DOHH2 (cell line): ENCODE data around the gene DHX38.

Source experiments
- H3F3A ChIP-seq: fragments of 200-600 bp; sonication (generic), shearing (Covaris generic); 2 replicates; pipeline ENCODE4 v1.6.0; 2016; ENCODE audit warnings: antibody characterized with exemption, mild to moderate bottlenecking; ENCODE audit not compliant: control insufficient read depth, insufficient read depth
- H3K27ac ChIP-seq: fragments of 200-600 bp; sonication (generic); 2 replicates; pipeline ENCODE4 v1.5.1; 2014; ENCODE audit warnings: low read depth, mild to moderate bottlenecking, low read length, moderate library complexity
- H3K27me3 ChIP-seq: fragments of 200-600 bp; sonication (generic); 2 replicates; pipeline ENCODE4 v1.6.1; 2014; ENCODE audit warnings: mild to moderate bottlenecking, low read length, mixed read lengths; ENCODE audit not compliant: control insufficient read depth
- H3K36me3 ChIP-seq: fragments of 200-600 bp; sonication (generic); 2 replicates; pipeline ENCODE4 v1.6.1; 2014; ENCODE audit warnings: mild to moderate bottlenecking, low read length, moderate library complexity, mixed read lengths; ENCODE audit not compliant: control insufficient read depth
- H3K4me1 ChIP-seq: fragments of 200-600 bp; sonication (generic); 2 replicates; pipeline ENCODE4 v1.6.1; 2014; ENCODE audit warnings: mild to moderate bottlenecking, low read length, mixed read lengths; ENCODE audit not compliant: control insufficient read depth
- H3K4me2 ChIP-seq: fragments of 200-600 bp; sonication (generic); 2 replicates; pipeline ENCODE4 v1.6.0; 2014; ENCODE audit warnings: mild to moderate bottlenecking, low read length, moderate library complexity
- H3K4me3 ChIP-seq: fragments of 200-600 bp; sonication (generic); 2 replicates; pipeline ENCODE4 v1.5.1; 2014; ENCODE audit warnings: mild to moderate bottlenecking, low read length, mixed read lengths
- H3K79me2 ChIP-seq: fragments of 200-600 bp; sonication (generic); 2 replicates; pipeline ENCODE4 v1.6.1; 2014; ENCODE audit warnings: mild to moderate bottlenecking, low read length, mixed read lengths; ENCODE audit not compliant: control insufficient read depth
- H3K9me2 ChIP-seq: fragments of 200-600 bp; sonication (generic); replicated peaks from 2 replicates; pipeline ENCODE4 v1.6.1; 2014; ENCODE audit warnings: mild to moderate bottlenecking, low read length, mixed read lengths; ENCODE audit not compliant: control insufficient read depth
- H3K9me3 ChIP-seq: fragments of 200-600 bp; sonication (generic); 2 replicates; pipeline ENCODE4 v1.6.1; 2014; ENCODE audit warnings: antibody characterized with exemption, low read length, mixed read lengths; ENCODE audit not compliant: control insufficient read depth, insufficient read depth
- H4K20me1 ChIP-seq: fragments of 200-600 bp; sonication (generic); 2 replicates; pipeline ENCODE4 v1.6.0; 2014; ENCODE audit warnings: low read depth, mild to moderate bottlenecking, antibody characterized with exemption, low read length, moderate library complexity; ENCODE audit not compliant: control insufficient read depth, insufficient read depth
- EZH2phosphoT487 ChIP-seq: fragments of 200-600 bp; sonication (generic); IDR thresholded peaks from 2 replicates; pipeline ENCODE4 v1.6.1; 2017; ENCODE audit warnings: borderline replicate concordance, mild to moderate bottlenecking, antibody characterized with exemption, low read length, moderate library complexity, mixed read lengths
- TF ChIP-seq, protein P1 (sequence below): fragments of 200-600 bp; sonication (generic); IDR thresholded peaks from one replicate; pipeline ENCODE4 v1.5.1; 2014; ENCODE audit warnings: antibody characterized with exemption, mild to moderate bottlenecking, low read depth, low read length; ENCODE audit not compliant: poor library complexity, severe bottlenecking

The DHX38 gene

DNA sequence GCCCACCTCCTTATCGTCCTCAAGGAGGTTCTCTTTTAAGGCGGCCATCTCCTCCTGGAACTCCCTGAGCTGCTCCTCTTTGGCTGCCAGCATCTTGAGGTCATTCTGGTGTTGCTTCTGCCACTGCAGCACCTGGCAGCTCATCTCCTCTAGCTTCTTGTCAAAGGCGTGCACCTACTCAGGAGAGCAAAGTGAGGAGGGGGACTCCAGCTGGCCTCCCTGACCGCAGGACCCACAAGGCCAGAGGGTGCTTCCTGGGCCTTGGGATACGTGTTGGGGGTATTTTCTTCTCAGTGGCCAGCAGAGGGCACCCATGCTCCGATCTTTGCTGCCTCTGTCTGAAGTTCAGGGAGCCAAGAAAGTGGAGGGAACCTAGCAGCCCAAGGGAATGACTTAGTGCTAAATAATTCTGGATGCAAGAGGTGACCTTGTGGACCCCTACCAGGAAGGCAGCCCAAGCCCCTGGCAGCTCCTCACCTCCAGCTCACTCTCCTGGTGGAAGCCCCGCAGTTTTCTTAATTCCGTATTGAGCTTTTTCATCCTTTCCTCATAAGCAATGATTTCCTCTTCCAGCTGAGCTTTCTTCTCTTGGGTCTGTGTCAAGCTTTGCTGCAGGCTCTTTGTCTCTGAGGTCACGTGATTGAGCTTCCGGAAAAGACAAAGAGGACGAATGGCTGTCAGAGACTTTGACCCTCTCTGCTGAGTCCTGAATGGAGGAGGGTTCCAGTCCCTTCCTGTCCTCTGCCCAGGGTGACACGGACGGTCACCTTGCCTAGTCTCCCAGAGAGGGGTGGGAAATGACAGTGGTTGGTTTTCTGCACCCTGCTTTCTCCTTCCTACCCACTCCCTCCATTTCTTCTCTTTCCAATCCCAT, 31.4 kb downstream of the DHX38 start:
- TF ChIP-seq EZH2phosphoT487 = no peak
- TF ChIP-seq, protein P1, sequence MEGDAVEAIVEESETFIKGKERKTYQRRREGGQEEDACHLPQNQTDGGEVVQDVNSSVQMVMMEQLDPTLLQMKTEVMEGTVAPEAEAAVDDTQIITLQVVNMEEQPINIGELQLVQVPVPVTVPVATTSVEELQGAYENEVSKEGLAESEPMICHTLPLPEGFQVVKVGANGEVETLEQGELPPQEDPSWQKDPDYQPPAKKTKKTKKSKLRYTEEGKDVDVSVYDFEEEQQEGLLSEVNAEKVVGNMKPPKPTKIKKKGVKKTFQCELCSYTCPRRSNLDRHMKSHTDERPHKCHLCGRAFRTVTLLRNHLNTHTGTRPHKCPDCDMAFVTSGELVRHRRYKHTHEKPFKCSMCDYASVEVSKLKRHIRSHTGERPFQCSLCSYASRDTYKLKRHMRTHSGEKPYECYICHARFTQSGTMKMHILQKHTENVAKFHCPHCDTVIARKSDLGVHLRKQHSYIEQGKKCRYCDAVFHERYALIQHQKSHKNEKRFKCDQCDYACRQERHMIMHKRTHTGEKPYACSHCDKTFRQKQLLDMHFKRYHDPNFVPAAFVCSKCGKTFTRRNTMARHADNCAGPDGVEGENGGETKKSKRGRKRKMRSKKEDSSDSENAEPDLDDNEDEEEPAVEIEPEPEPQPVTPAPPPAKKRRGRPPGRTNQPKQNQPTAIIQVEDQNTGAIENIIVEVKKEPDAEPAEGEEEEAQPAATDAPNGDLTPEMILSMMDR = peak; percentile 88
- Histone ChIP-seq H3K27me3 (peaks cover under 1% of the 10 kb centered on the region; the same call in 1 of the 2 replicates), H3K27ac (no peak overlapping the region), H3K4me2 (no peak overlapping the region), H3K79me2 (no peaks in the 10 kb centered on the region), H3K4me3 (no peak overlapping the region), H3K4me1 (no peaks in the 10 kb centered on the region), H3F3A (no peaks in the 10 kb centered on the region), H3K9me2 (no peaks in the 10 kb centered on the region), H4K20me1 (no peaks in the 10 kb centered on the region), H3K36me3 (no peaks in the 10 kb centered on the region), H3K9me3 (no peaks in the 10 kb centered on the region)

DNA sequence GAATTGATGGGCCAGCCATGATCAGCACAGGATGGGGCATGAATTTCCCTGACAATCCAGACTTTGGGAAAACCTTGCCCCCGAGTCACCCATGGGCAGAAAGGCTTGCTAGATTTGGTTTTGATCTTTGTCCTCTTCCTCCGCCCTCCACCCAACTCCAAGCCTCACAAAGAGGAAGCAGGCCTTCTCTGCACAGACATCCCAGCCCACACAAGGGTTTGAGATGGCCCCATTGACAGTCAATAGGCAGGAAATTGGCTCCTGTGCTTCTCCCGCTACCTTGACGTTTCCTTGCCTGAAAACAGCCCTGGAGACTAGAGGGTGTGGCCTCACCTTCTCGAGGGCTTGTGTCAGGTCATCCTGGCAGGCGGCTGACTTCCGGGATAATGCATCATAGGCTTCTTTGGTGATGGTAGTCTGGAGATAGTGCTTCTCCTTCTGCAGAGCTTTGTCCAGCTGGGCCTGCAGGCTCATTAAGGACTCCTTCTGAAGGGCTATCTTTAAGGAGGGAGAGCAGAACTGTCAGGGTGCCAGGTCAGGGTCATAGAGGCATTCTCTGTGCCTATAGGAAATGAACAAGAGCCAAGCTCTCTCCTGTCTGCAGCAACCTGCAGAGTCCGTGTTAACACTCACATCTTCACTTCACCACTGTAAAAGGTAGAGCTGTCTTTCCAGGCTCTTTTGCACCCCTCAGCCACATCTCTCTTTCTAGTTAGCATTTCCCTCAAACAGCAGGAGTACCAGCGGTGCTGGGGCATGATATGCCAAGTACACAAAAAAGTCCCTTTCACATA, 32.2 kb downstream of the DHX38 start:
- H3K79me2 ChIP-seq = no peaks in the 10 kb centered on the region
- H3K27ac ChIP-seq = no peak overlapping the region
- H3K4me1 ChIP-seq = no peaks in the 10 kb centered on the region
- no peaks in the 10 kb centered on the region for H3K36me3 ChIP-seq
- no peak overlapping the region for H3K4me2 ChIP-seq
- no peak overlapping the region for H3K4me3 ChIP-seq
- H3F3A ChIP-seq = no peaks in the 10 kb centered on the region
- no peak for TF ChIP-seq EZH2phosphoT487
- TF ChIP-seq, protein P1 = no peak
- H3K27me3 ChIP-seq = peaks cover 6% of the 10 kb centered on the region
- no peaks in the 10 kb centered on the region for H4K20me1 ChIP-seq
- no peaks in the 10 kb centered on the region for H3K9me2 ChIP-seq
- H3K9me3 ChIP-seq = no peaks in the 10 kb centered on the region

DNA sequence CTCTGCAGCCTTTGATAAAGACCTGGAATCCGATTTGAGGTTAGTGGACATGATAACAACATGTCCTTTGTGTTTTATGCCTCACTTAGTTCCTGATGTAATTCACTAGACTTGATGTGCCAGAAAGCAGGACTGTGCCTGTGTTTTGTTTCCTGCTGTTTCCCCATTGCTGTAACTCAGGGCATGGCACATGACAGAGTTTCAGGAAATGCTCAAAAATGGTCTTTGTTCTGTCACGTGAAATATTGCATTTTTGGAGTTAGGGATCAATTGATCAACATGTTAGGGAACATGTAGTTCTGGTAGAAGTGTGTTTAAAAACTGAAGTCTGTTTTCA, 32.8 kb downstream of the DHX38 start:
- Histone ChIP-seq H3K27me3 (peaks cover 9% of the 10 kb centered on the region), H3K4me2 (no peak overlapping the region)
- TF ChIP-seq, protein P1 = no peak
- TF ChIP-seq EZH2phosphoT487 = no peak

More for the DNA sequence above, 32.8 kb downstream of the DHX38 start:
- Histone ChIP-seq H3K9me3 (no peaks in the 10 kb centered on the region), H3F3A (no peaks in the 10 kb centered on the region), H3K79me2 (no peaks in the 10 kb centered on the region), H3K4me3 (no peak overlapping the region), H3K9me2 (no peaks in the 10 kb centered on the region), H3K36me3 (no peaks in the 10 kb centered on the region), H3K4me1 (no peaks in the 10 kb centered on the region), H4K20me1 (no peaks in the 10 kb centered on the region), H3K27ac (no peak overlapping the region)
